GM12874 (cell line): ENCODE data around the gene SLC29A1.

Source experiments
- CTCF ChIP-seq: IDR thresholded peaks from 2 replicates; pipeline ENCODE4 v1.5.1; 2011; ENCODE audit warnings: low read depth, mild to moderate bottlenecking, control low read depth, low read length, moderate library complexity; ENCODE audit not compliant: insufficient read depth

SLC29A1 gene

GRCh38 chr6:44246663-44247337, 23.4 kb downstream of the SLC29A1 start, which contains the start of gene HSP90AB1:
HSP90AB1 (plus strand) TSS chr6:44247101; CDS start chr6:44248630, 1,529 bp downstream.
- TF ChIP-seq CTCF: no peak

GRCh38 chr6:44247338-44248302, 24.2 kb downstream of the SLC29A1 start:
- no peak for TF ChIP-seq CTCF

- no peak for TF ChIP-seq CTCF
Measured at GRCh38 chr6:44248579-44248978, 25.2 kb downstream of the SLC29A1 start.

- TF ChIP-seq CTCF: no peak
Measured at GRCh38 chr6:44249082-44249748, 25.8 kb downstream of the SLC29A1 start.

- TF ChIP-seq CTCF: no peak
Measured at GRCh38 chr6:44250067-44250717, 26.8 kb downstream of the SLC29A1 start.

- TF ChIP-seq CTCF: no peak
Measured at GRCh38 chr6:44250718-44251123, 27.3 kb downstream of the SLC29A1 start.
